ENCODE data around the gene SLC12A7. TPM values are rescaled to one million over a fixed set of nuclear protein-coding genes. Genes with fewer than 3 reads are reported as not detected.

SLC12A7 gene
- total and polyA plus RNA-seq, 11 donors = 66.3 to 159 (median 128) TPM

- intact Hi-C loops (cut with DNase I) = no loop called here
- no peak overlapping the region for H3K4me3 ChIP-seq
- ATAC-seq = no peak
- H3K36me3 ChIP-seq = no peaks in the 10 kb centered on the region
- H3K9me3 ChIP-seq = no peaks in the 10 kb centered on the region
- 92 to 93% (median 92%) methylated on average over 14 to 19 of the region's 19 CpGs for WGBS, 4 donors
- no peak overlapping the region for H3K27ac ChIP-seq
- H3K4me1 ChIP-seq = no peaks in the 10 kb centered on the region
- DNase-seq = peak in 3 of 5 donors; percentile 10 to 35 (median 15)
- TF ChIP-seq CTCF (IDR thresholded peaks at IDR 0.05) (no peak), POLR2A (IDR thresholded peaks at IDR 0.05) (no peak)
- peaks cover 0 to 9% (median 0%) of the 10 kb centered on the region in 9 donors for H3K27me3 ChIP-seq
These were observed 80.4 kb downstream of the SLC12A7 start for GRCh38 chr5:1031306-1031959.

GRCh38 chr5:1030801-1031271, 81.0 kb downstream of the SLC12A7 start:
- intact Hi-C loops (cut with DNase I) = no loop called here
- no peak for TF ChIP-seq CTCF (IDR thresholded peaks at IDR 0.05)
- TF ChIP-seq POLR2A (IDR thresholded peaks at IDR 0.05) = no peak
- Histone ChIP-seq H3K9me3 (no peaks in the 10 kb centered on the region), H3K27ac (no peak overlapping the region), H3K36me3 (no peaks in the 10 kb centered on the region), H3K4me1 (no peaks in the 10 kb centered on the region), H3K4me3 (no peak overlapping the region), H3K27me3 (peaks cover 0 to 9% (median 0%) of the 10 kb centered on the region in 9 donors)
- ATAC-seq (no peak), DNase-seq (peak in 2 of 5 donors; percentile 20 to 50)
- WGBS, 4 donors = 75 to 92% (median 80%) methylated on average over 8 to 10 of the region's 10 CpGs

- TF ChIP-seq CTCF (IDR thresholded peaks at IDR 0.05) = no peak
- no peak for TF ChIP-seq POLR2A (IDR thresholded peaks at IDR 0.05)
- ATAC-seq = no peak
- WGBS, 4 donors = 78 to 90% (median 86%) methylated on average over 9 to 10 of the region's 10 CpGs
- intact Hi-C loops (cut with DNase I) = no loop called here
- Histone ChIP-seq H3K9me3 (no peaks in the 10 kb centered on the region), H3K4me3 (no peak overlapping the region), H3K27ac (no peak overlapping the region), H3K36me3 (no peaks in the 10 kb centered on the region), H3K4me1 (no peaks in the 10 kb centered on the region), H3K27me3 (peaks cover 0 to 9% (median 0%) of the 10 kb centered on the region in 9 donors)
- peak in 2 of 5 donors; percentile 18 to 33 for DNase-seq
These were observed 81.8 kb downstream of the SLC12A7 start for GRCh38 chr5:1029945-1030625.

GRCh38 chr5:1029282-1029944, 82.5 kb downstream of the SLC12A7 start:
- 88 to 94% (median 92%) methylated on average over 23 to 24 of the region's 24 CpGs for WGBS, 4 donors
- TF ChIP-seq CTCF (IDR thresholded peaks at IDR 0.05) (no peak), POLR2A (IDR thresholded peaks at IDR 0.05) (no peak)
- DNase-seq (peak in 1 of 5 donors; percentile 15), ATAC-seq (no peak)
- intact Hi-C loops (cut with DNase I) = no loop called here
- no peaks in the 10 kb centered on the region for H3K36me3 ChIP-seq
- H3K9me3 ChIP-seq = no peaks in the 10 kb centered on the region
- H3K4me3 ChIP-seq = no peak overlapping the region
- H3K27me3 ChIP-seq = peaks cover 0 to 9% (median 0%) of the 10 kb centered on the region in 9 donors
- no peak overlapping the region for H3K27ac ChIP-seq
- H3K4me1 ChIP-seq = no peaks in the 10 kb centered on the region

Measured in heart left ventricle (tissue), 16 donors.